Mucosa of descending colon (tissue), 3 donors: Measurements from ENCODE around the gene STOML3. TPM values are rescaled to one million over a fixed set of nuclear protein-coding genes. Genes with fewer than 3 reads are reported as not detected.

Source experiments
- ATAC-seq: fragments of 200-7000 bp; cut with Tn5 transposase; one replicate; pipeline ENCODE4 v1.9.1; 2020; ENCODE audit warnings: mild to moderate bottlenecking, moderate library complexity
- DNase-seq, 3 donors: peaks; one replicate each; pipeline ENCODE4 v3.0.0-alpha.2; 2020
- H3K36me3 ChIP-seq: fragments of 200-600 bp; one replicate; pipeline ENCODE4 v1.8.0; 2021; ENCODE audit warnings: low read depth, mild to moderate bottlenecking
- H3K4me1 ChIP-seq: fragments of 200-600 bp; one replicate; pipeline ENCODE4 v1.8.0; 2021; ENCODE audit warnings: low read depth, mild to moderate bottlenecking
- H3K4me3 ChIP-seq: fragments of 200-600 bp; one replicate; pipeline ENCODE4 v1.8.0; 2021; ENCODE audit warnings: mild to moderate bottlenecking
- H3K9me3 ChIP-seq: fragments of 200-600 bp; one replicate; pipeline ENCODE4 v1.8.0; 2021; ENCODE audit warnings: mild to moderate bottlenecking
- intact Hi-C, 2 donors: fragments of 100-400 bp; cut with DNase I in 1 of 2; cut with micrococcal nuclease in 1 of 2; formaldehyde crosslinking; loops; one replicate each; pipeline versions ENCODE4 v1.11.0 to v1.11.1; 2022; cut with DNase I, micrococcal nuclease
- total RNA-seq, 3 donors: library from RNA; stranded (reverse); fragmentation: NEBNext Ultra II Directional in 2 of 3; extraction: Animal tissue kit (Norgen Biotek cat#: 25700) in 2 of 3; gene quantifications; one replicate each; pipeline versions ENCODE4 v1.2.1 to v1.2.4, GENCODE V29; 2021 to 2023
- TF ChIP-seq, protein P1 (sequence below): fragments of 200-600 bp; IDR thresholded peaks from one replicate; pipeline ENCODE4 v1.8.0; 2022; ENCODE audit warnings: antibody characterized with exemption, mild to moderate bottlenecking
- donor health status: DM: no; HTN: no; CAD: no; lungs with moderate emphysema.
- donor health status: DM: no; HTN: no; CAD: no.
- donor health status: DM: no; HTN: yes; CAD: no.

Gene STOML3
- total RNA-seq, 3 donors from 2014 or later = 0.52 TPM; not detected in 2

DNA sequence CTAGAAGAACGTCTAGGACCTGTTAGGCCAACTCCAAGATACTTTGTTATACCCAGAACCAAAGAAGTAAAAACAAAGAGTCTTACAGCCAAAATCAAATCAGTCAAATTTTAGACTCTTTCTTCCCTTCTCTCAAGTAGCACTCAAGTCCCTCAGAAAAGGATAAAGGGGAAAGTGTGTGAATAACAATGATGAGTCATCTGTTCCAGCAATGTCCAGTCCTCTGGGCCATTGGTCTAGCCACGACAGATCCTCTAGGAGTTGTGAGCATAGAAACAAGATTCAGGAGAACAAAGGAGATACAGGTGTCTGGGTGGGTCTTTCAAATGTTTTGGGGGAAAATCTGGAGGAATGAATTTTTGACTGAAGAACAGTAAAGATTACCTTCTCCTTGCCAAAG, 36.3 kb downstream of the STOML3 start:
- Histone ChIP-seq H3K4me1 (peaks cover 11% of the 10 kb centered on the region), H3K9me3 (no peaks in the 10 kb centered on the region), H3K36me3 (no peaks in the 10 kb centered on the region), H3K4me3 (no peak overlapping the region)
- no peak for DNase-seq
- TF ChIP-seq, protein P1, sequence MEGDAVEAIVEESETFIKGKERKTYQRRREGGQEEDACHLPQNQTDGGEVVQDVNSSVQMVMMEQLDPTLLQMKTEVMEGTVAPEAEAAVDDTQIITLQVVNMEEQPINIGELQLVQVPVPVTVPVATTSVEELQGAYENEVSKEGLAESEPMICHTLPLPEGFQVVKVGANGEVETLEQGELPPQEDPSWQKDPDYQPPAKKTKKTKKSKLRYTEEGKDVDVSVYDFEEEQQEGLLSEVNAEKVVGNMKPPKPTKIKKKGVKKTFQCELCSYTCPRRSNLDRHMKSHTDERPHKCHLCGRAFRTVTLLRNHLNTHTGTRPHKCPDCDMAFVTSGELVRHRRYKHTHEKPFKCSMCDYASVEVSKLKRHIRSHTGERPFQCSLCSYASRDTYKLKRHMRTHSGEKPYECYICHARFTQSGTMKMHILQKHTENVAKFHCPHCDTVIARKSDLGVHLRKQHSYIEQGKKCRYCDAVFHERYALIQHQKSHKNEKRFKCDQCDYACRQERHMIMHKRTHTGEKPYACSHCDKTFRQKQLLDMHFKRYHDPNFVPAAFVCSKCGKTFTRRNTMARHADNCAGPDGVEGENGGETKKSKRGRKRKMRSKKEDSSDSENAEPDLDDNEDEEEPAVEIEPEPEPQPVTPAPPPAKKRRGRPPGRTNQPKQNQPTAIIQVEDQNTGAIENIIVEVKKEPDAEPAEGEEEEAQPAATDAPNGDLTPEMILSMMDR = no peak
- intact Hi-C loops = no loop called here
- no peak for ATAC-seq

DNA sequence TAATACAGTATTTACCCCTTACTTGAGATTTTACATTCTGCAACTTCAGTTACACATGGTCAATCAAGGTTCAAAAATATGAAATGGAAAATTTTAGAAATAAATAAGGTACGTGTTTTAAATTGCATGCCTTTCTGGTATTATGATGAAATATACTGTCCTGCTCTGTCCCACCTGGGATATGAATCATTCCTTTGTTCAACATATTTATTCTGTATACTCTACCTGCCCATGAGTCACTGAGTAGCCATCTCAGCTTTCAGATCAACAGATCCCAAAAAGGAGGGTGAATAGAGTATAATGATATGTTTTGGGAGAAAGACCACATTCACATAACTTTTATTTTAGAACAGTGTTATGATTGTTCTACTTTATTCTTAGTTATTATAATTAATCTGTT, 37.8 kb downstream of the STOML3 start:
- H3K4me3 ChIP-seq = no peak overlapping the region
- TF ChIP-seq, protein P1 = no peak
- H3K9me3 ChIP-seq = no peaks in the 10 kb centered on the region
- no peaks in the 10 kb centered on the region for H3K36me3 ChIP-seq
- intact Hi-C loops = no loop called here
- H3K4me1 ChIP-seq = peaks cover 11% of the 10 kb centered on the region
- peak; percentile 48 for ATAC-seq
- DNase-seq = no peak

DNA sequence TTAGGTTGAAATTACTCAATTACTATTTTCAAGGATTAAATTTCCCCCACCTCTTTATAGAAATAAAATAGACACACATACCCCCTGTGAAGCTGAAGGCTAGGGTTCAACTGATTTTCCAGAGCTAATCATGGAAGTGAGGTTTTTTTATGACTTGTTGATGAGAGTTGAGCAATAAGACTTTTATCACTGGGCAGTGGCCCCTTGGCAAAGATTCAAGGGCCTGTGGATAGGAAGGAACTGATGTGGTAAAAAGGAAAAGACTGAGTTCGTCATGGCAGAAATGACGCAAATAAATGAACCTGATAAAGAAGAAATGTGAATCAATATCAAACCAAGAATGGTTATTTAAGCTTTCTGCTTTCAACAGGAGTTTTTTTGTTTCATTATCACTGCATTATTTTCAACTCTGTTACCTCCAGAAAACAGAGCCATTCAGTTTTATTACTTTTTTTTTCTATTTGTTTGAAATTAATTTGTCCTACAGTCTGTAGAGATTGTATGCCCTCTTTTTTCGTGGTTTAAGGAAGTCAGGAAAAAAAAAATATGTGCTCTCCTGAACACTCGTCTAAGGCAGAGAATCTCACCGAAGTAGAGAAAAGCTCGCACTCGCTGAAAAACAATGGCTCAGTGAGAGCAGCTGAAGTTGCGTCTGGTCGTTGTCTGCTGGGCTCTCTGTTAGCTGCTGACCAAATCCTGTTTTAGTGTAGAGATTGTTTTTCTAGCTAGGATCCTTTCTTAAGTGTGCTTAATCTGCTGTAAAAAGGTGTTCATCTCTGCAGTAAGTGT, 38.9 kb downstream of the STOML3 start:
- Histone ChIP-seq H3K36me3 (no peaks in the 10 kb centered on the region), H3K4me1 (peaks cover 11% of the 10 kb centered on the region), H3K9me3 (no peaks in the 10 kb centered on the region), H3K4me3 (no peak overlapping the region)
- TF ChIP-seq, protein P1 = no peak
- intact Hi-C loops = no loop called here
- DNase-seq (peak; percentile 58 to 90 (median 73)), ATAC-seq (peak; percentile 86)

DNA sequence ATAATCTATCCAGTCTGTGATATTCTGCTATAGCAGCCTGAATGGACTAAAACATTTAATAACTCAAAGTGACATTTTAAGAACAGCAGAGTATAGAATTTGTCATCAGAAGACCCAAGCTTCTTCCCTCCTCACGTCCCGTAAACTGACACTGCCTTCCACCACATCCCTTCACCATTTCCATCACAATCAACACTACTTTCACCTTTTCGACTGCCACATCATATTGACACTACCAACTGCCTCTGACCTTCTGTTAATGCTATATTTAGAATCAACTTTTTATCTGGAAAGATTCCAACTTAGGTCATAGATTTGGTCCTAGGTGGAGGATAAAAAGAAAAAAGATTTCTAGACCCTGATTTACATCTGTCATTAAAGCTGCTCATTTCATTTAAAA, 39.6 kb downstream of the STOML3 start:
- no peak for DNase-seq
- Histone ChIP-seq H3K4me3 (no peak overlapping the region), H3K4me1 (peaks cover 11% of the 10 kb centered on the region), H3K9me3 (no peaks in the 10 kb centered on the region), H3K36me3 (no peaks in the 10 kb centered on the region)
- TF ChIP-seq, protein P1 = no peak
- intact Hi-C loops = no loop called here
- peak; percentile 17 for ATAC-seq

DNA sequence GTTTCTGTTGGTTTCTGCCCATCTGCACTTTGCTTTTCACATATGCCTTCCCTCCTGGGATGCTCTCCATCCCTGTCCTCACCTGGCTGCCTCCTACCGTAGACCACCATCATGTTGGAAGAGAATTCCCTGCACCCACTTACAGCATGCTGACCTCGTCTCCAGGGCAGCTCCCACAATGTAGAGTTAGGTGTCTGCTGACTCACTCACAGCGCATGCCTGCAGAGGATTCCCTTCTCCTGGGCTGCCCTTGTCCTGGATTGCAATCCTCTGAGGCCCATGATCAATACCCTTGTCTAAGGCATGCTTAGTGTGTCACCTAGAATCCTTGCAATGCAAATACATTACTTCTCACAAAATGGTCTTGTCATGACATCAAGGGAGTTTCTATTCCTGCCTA, 43.6 kb downstream of the STOML3 start:
- intact Hi-C loops = no loop called here
- ATAC-seq (no peak), DNase-seq (no peak)
- Histone ChIP-seq H3K36me3 (no peaks in the 10 kb centered on the region), H3K4me1 (peaks cover 9% of the 10 kb centered on the region), H3K4me3 (no peak overlapping the region), H3K9me3 (no peaks in the 10 kb centered on the region)
- TF ChIP-seq, protein P1 = no peak
